Measurements from ENCODE around the gene GALNT7.
A peak's percentile ranks its signal among the peaks of the same experiment; 100 is the strongest.

GALNT7 gene

DNA sequence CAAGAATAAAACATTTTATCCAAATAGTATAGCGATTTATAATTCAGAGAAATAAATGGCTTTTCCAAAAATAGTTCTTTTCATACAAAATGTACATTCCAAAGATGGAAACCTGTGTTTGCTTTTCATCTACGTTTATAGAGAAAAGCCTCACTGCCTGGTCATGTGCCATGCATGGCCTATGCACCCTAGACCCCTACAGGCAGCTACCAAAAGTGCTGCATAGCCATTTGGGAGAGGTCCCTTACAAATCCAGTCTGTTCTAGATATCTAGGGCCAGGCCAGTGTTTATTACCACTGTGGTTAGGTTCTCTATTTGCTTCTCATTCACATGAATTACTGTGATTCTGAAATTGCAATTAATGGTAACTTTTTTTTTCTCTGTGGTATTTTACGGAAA is 148.4 kb downstream of the GALNT7 start:
- DNase-seq: no peak

- no peak for DNase-seq
Observed at GRCh38 chr4:173318240-173318639, 149.6 kb downstream of the GALNT7 start.

DNA sequence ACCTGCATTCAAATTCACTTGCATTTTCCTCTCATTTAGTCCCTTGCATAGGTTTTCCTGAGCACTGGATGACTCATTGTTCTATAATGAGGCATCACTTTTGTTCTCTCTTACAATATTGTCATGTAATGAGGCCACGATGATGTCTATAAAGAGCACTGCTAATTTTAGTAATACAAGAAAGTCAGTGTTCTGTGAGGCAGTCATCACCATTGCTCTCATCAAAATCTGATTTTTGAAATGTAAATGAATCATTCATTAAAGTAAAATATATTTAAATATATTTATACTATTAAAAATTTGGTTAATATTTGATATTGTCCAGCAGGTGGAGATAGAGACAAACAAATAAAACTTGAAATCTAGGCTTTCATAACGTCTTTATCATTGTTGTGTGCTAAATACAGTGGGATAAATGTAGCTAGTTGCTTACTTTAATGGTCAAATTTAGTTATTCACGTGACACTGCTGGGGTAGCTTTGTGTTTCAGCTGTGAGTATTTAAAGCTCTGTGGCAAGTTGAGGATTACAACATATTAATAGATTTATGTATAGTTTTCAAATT is 150.1 kb downstream of the GALNT7 start:
- peak; percentile 55 for DNase-seq

- no peak for DNase-seq
Observed at GRCh38 chr4:173319696-173320095, 151.1 kb downstream of the GALNT7 start.

- no peak for DNase-seq
Observed at GRCh38 chr4:173325007-173325736, 156.6 kb downstream of the GALNT7 start.

GRCh38 chr4:173328236-173328901 is 159.8 kb downstream of the GALNT7 start:
- DNase-seq: no peak

DNA sequence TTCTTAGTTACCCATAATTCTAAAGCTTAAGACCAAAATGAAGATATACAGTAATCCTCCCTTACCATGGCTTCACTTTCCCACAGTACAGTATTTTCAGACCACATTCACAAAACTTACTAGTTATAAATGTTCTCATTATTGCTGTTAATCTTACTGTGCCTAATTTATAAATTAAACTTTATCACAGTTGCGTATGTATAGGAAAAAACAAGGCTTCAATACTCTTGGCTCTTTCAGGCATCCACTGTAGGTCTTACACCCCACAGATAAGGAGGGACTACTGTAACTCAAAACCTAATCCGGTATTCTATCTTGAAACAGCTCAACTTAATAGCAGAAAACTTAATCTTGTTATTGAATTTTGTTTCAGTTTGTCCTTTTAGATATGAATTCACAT is 162.0 kb downstream of the GALNT7 start:
- no peak for DNase-seq

GRCh38 chr4:173332021-173332487 is 163.4 kb downstream of the GALNT7 start:
- DNase-seq: no peak

- no peak for DNase-seq
Observed at GRCh38 chr4:173332963-173333657, 164.5 kb downstream of the GALNT7 start.

DNA sequence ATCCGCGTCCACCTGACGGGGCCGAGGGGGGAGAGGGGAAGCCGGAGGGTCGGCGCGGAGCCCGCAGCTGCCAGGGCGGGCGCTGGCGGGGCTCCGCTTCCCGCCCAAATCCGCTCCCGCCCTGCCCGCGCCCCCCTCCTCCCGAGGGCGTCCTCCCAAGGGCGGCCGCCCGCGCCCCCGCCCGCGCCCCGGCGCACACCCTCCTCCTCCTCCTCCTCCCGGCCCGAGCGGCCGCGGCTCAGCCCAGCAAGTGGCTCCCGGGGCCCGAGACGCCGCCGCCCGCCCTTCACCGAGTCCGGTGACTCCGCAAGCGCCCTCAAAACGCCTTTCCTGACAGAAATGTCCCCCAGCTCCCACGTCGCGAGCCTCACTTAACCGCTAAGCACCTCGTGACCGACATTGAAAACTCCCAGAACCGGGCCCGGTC is 165.1 kb downstream of the GALNT7 start:
- no peak for DNase-seq

DNA sequence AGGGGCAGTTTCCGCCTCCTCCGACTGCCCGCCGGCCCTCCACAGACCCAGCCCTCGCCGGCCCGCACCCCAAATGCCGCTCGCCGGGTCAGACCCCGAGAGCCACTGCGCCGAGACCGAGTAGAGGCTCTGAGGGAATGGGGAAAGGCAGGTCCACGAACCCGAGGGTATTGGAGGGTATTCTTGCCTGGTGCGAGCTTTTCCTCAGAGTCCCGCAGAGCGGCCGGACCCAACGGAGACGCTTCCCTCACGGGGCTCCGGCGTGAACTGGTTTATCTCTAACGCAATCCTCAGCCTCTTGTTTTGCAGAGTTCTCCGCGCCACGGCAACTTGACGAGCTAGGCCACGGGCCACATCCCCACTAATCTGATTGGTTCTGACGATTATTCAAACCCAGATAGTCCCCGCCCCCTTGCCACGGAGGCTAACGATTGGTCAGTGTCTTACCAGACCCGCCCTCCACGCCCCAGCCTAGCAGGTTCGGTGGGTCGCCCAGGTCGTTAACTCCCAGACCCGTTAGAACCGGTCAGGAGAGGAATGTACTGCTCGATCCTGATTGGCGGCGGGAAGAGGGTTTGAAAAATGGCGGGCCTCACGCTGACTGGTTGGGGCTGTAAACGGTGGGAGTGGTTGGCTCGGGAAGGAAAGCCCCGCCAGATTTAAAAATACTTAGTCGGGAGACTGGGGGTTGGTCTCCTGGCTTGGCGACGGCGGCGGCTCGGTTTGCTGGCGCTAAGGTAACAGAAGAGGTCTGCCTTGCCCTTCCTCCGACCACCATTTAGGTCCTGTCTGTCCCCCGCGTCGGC is 165.7 kb downstream of the GALNT7 start, which contains the start of gene HMGB2:
TSS of gene HMGB2 (minus strand) at position 274 of the 806 bp plus-strand sequence. CDS start 709 bp downstream, outside the sequence.
- peak; percentile 96 for DNase-seq

DNA sequence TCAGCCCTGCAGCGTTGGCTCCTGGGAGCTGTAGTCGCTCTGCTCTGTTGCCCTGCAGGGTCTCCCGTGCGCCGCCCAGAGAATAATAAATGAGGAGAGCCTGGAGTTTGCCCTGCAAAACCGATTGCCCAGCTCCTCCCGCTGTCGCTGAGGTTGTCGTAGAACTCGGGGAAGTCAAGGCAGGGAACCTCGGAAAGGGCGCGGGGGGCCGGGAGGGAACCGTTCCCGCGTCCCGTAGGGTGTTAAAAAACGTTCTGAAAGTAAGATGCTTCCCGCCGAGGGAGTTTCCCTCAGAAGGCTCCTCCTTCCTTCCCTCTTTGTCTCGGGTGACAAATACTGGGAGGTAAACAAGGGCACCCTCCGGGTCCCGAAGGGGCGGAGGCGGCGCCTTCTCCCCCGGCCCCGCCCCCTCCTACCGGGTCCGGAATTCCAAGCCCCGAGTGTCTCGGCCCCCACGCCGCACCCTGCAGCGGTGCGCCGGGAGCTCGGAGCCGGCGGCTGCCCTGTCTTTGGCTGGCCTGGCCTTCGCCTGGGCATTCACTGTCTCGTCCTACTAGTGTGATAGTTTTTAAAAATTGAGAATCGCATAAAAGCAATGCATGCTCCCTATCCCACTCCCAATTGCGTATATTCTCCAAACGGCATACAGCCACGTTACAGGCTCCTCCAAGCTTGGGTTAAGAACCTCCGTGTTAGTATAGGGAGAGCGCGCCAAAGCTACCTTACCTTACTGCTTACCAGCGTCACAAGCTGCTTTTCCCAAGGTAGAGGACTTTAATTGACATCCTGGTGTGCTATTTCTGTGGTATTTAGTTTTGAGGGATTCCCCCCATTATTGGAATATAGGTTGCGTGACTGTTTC is 166.5 kb downstream of the GALNT7 start:
- peak; percentile 78 for DNase-seq

- DNase-seq: no peak
Observed at GRCh38 chr4:173337463-173337862, 168.9 kb downstream of the GALNT7 start.

- DNase-seq: no peak
Observed at GRCh38 chr4:173343832-173344397, 175.3 kb downstream of the GALNT7 start.

GRCh38 chr4:173345648-173346047 is 177.0 kb downstream of the GALNT7 start:
- DNase-seq: no peak

- no peak for DNase-seq
Observed at GRCh38 chr4:173346074-173346473, 177.5 kb downstream of the GALNT7 start.

DNA sequence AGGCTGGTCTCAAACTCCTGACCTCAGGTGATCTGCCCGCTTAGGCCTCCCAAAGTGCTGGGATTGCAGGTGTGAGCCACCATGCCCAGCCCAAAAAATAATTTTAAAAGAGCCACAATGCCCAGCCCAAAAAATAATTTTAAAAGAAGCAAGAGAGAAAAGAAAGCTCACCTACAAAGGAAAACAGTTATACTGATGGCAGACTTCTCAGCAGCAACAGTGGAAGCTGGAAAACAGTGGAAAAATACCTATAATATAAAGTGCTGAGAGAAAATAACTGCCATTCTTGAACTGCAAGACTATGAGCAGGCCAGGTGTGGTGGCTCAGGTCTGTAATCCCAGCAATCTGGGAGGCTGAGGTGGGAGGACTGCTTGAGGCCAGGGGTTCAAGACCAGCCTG is 178.9 kb downstream of the GALNT7 start:
- no peak for DNase-seq

DNA sequence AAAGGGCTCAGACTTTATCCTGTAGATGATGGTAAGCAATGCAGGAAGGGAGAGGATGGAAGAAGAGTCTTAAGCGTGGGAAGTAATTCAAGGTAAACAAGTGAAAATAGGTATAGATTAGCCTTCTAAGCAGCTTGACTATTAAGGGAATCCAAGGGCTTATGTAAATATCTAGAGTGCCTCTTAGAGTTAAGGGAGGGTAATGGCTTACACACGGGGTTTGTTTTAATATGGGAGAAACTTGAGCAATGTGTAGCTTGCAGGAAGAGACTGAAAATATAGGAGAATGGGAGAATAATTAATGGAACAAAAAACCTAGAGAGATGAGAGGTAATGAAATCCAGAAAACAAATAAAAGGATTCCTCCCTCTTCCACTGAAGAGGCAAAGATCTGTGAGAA is 189.3 kb downstream of the GALNT7 start:
- DNase-seq: no peak

GRCh38 chr4:173360587-173361221 is 192.1 kb downstream of the GALNT7 start:
- DNase-seq: no peak

DNA sequence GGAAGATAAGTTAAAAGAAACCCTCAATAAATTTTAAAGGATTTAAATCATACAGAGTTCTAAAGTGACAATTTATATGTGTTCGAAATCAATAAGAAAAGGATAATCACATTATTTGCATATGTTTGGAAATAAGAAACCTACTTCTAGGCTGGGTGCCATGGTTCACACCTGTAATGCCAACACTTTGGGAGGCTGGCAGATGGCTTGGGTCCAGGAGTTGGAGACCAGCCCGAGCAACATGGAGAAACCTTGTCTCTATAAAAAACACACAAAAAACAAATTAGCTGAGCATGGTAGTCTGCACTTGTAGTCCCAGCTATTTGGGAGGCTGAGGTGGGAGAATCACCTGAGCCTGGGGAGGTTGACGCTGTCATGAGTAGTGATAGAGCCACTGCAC is 194.1 kb downstream of the GALNT7 start:
- DNase-seq: no peak

All from NCI-H1694 treated with DMSO at 0.1 percent for 48 hours (cell line).